Hypothalamus (tissue), 51 donors: ENCODE measurements around the gene SBF1.

ENCODE experiments used
- DNase-seq, 51 donors: peaks; one replicate each; lab custom pipeline; 2025; lab: John Stamatoyannopoulos, UW

The SBF1 gene

DNA sequence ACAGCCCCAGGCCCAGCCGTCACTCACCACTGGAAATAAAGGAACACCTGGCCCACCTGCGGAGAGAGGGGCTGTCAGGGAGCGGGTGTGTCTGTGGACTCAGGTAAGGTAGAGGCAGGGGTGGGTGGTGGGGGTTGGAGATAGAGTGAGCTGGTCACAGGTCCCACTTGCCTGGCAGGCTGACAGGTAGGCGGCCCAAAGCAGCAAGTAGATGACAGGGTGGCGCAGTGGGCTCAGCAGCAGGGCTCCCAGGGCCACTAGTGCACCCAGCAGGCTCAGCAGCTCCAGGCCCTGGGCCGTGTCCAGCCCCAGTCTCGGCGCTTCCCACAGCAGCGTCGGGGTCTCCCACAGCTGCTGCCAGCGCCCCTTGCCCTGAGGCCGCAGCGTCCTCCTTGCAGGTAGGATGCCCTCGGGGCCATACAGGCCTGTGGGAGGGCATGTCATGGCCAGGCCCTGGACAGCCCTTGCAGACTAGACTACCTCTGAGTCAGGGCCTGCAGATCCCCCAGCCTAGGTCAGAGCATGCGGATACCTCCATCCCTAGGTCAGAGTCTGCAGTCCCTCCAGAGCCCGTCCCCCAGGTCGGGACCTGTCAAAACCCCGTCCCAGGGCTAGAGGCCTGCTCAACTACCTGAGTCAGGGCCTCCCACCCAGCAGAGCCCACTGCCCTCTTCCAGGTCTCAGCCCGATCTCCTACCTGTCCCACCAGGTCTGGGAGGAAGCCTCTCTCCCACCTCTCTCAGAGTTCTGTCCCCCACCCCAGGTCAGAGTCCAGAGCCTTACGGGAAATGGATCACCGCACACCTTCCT, 32.0 kb upstream of the SBF1 start:
- DNase-seq: no peak

DNA sequence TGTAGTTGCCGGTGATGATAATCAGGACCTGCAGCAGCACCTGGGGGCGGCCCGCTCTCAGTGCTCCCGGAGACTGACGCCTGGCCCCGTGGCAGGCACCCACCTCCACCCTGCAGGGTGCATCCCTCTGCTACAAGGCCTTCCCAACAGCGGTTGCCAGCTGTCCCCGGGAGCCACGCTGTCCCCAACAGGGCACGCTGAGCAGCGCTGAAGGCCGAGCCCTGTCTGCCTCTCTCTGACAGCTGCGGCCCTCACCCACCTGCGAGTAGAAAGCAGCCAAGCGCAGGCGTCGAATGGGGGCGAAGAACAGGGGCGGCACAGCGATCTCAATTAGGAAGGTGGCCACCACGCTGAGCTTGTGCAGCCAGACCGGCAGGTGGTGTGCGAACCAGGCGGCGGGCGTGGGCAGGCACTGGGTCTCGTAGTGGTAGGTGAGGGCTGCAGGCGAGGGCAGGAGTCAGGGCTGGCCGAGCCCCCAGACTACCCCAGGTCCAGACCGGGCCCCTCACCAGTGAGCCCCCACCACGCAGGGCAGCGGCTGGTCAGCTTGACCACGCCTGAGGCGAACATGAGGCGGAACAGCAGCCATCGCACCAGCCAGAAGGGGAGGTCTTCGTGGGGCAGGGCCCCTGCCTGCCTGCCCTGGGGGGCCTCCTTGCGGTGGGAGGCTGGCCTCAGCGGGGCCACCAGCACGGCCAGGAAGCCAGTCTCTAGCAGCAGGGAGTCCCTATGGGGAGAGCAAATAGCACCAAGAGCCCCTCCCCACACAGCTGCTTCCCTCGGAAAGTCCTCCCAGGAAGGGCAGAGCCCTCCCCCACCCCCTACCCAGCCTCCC, 31.2 kb upstream of the SBF1 start:
- DNase-seq: no peak

DNA sequence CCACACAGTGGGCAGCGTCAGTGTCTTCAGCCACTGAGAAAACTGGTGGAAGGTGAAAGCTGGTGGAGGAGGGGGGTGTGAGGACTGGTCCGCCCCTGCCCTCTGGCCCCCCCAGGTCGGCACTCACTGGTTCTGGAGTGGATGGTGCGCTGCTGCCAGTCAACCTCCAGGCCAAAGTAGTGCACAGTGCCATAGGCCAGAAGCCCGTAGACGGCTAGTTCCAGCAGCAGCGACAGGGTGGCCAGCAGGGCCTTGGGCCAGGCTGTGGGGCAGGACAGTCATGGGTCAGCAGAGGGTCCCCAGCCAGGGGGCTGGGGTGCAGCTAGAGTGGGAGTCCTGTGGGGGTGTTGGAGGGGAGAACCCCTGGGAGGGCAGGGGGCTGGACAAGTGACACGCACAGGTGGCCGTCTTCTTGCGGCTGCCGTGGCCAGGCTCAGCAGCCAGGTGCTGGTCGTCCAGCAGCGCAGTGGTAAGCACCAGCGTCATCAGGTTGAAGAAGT, 30.5 kb upstream of the SBF1 start:
- DNase-seq: no peak

DNA sequence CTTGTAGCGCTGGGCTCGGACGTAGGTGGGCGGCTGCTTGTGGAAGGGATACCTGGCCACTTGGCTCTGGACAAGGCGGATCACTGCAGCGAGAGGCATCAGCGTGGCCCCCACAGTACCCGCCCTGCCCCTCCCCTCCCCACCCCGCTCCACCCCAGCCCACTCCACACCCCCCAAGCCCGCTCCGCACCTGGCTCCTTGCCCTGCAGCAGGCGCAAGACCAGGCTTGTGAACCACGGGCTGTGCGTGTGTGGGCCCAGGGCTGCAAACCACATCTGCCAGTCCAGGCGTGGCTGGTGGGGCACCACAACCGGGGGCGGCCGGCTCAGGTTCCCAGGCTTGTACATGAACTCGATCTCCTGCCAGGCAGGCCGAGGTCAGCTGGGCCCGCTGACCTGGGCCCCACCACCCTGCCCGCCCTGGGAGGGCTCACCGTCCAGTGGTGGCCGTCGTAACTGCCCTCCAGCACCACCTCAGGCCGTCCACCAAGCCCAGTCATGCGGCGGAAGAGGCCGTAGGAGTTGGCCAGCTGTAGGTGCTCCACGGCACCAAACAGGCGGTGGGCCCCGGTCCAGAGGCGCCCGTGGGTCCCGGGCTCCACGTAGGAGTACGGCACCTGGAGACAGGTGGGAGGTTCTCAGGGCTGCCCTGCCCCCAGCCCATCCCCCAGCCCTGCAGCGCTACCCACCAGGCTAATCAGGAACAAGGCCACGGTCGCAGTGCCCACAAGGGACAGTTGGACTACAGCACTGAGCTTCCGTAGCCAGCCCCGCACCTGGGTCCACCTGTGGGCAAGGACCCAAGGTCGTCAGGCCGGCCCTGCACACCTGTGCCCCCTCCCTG, 29.8 kb upstream of the SBF1 start:
- no peak for DNase-seq

DNA sequence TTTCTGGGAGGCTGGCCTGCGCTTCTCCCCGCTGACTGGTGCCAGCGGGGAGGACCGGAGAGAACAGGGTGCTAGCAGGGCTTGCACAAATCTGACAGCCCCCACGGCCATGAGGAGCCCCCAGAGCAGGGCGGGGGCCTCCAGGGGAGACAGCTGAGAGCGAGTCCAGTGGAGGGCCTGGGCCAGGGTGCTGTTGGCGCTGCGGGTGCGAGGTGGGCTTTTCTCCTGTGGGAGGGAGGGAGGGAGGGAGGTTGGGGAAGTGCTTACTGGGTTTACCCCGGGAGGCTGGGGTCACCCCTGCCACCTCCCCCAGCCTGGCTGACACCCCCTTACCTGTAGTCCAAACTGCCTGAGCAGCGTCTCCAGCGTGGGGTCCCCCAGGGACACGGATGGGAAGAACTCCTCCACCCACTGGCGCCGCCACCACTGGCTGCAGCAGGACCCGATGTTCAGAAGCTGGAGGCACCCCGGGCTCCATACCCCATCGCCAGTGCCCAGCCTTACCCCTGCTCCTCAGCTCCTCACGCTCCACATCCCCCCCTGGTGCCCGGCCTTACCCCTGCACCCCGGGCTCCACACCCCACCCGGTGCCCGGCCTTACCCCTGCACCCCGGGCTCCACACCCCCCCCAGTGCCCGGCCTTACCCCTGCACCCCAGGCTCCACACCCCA, 28.8 kb upstream of the SBF1 start:
- DNase-seq: no peak

DNA sequence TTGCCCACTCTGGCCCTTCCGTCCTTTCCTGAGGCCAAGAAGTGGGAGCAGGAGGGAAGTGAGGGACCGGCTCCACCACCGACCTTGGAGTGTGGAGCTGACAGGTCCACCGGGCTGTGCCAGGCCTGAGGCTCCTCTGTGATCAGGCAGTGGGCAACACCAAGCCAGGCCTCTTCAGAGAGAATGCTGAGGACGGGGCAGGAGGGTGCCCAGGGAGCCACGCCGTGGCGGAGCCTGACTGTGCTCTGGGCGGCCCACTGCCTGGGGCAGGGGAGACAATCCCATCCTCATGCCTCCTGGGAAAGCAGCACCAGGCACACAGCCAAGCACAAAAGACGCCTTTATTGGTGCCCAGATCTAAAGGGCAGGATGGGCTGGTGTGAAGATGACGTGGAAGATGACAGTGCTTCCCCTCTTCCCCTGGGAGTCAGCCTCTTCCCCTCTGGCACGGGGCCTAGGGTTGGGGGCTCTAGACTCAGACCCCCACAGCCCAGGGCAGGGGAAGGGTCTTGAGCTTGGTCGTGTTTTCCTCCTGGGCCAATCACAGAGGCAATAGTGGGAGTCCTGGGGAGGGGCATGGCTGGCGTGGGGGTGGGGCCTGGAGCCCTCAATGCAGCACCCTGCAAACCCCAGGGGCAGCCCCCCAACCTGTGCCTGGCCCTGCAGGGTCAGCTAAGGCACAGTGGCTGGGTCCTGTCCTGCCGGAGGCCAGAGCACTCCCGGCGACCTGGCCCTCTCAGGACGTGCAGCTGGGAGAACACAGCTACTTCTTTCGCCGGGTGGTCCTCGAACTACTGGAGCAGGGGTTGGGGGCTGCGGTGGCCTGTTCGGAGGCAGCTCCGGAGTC, 28.0 kb upstream of the SBF1 start:
- DNase-seq: no peak

DNA sequence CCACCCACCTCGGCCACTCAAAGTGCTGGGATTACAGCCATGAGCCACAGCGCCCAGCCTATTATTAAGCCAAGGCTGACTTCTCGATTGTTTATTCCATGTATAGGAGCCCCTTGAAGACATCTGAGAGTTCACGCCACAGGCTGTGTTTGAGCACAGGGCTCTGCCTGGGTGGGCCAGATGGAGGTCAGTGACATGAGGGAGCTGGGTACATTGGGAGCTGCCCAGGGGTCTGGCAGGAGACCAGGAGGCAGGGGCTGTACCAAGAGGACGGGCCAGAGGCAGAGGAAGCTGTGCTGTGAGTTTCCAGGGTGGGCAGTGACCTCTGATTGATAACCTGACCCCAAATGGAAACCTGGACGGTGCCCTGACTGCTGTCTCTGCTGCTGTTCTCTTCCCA, 27.3 kb upstream of the SBF1 start:
- DNase-seq: no peak

DNA sequence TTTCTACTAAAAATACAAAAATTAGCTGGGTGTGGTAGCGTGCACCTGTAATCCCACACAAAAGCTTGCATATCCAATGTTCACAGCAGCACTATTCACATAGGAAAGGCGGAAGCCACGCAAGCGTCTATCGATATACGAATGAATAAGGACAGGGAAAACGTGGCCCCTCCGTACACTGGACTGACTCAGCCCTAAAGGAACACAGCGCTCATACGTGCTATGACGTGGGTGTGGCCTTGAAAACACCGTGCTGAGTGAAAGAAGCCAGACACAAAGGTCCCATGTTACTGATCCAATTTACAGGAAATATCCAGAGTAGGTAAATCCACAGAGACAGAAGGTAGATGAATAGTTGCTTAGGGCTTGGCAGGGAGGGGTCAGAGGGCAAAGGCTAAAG, 25.6 kb upstream of the SBF1 start:
- no peak for DNase-seq

DNA sequence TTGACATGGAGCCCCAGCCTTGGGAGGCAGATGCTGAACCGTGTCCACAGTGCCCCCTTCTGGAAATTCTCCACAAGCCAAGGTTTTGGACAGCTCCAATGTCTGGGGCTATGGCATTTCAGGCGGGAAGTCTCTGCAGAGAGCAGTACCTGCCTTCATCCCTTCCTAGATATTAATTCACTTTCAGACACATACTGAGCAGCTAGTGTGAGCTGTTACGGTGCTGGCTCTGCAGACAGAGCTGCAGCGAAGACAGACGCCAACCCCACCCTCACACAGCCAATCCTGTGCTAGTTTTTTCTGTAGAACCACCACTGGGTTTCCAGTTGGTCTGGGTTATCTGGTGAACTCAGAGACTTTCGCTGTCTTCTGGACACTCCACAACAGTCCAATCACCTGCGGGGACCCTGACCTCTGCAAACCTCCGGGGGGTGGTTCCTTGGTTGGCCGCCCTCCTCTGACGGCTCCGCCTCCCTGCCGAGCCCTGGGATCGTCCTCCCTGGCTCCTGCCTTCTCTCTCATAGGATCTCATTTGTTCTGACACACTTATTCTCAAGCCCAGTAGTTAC, 23.6 kb upstream of the SBF1 start:
- DNase-seq: peak in 32 of 51 donors; percentile 8 to 65 (median 33)

DNA sequence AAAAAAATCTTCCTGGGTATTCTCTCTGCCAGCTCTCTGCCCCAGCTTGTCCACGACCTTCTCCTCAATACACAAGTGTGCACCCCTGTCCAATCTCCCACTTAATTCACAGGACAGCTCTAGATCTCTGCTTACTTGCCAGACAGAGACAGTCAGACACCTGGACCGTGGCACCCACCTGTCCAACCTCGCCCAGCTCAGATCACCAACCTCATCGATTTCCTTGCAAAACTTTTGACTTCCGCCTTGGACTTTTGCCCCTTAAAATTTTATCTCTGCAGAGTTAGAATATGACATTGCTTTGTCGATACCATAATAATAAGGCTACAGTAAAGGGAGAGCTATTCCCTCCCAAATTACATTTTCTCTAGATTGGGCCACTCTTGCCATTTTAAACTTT, 22.3 kb upstream of the SBF1 start:
- DNase-seq: no peak

DNA sequence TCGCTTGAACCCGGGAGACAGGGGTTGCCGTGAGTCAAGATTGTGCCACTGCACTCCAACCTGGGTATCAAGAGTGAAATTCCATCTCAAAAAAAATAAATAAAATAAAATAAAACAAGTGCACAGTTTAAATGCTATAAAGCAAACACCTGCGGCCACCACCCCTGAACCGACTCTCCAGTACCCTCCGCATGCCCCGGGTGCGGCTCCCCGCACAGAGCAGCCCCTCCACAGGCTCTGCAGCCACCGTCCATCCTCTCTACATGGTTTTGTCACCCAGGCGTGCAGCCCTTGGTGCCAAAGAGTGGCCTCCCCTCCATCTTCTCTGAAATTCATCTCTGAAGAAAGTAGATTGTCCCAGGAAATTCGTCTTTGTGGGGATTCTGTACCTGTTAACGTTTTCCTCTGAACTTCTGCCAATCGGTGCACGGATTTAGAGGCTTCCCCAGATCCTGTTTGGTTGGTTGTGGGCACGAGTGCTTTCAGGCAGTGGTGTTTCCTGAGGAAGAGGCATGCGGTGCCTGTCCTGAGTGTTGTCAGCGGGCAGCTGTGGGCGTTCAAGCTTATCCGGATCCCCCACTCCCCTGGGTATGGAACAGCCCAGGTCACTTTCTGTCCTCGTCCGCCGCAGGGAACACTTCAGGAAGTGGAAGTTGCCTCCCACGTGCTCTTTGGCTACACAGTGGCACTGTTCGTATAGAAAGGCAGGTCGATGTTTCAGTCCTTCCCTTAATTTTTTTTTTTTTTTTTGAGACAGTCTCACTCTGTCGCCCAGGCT, 15.9 kb upstream of the SBF1 start:
- no peak for DNase-seq

DNA sequence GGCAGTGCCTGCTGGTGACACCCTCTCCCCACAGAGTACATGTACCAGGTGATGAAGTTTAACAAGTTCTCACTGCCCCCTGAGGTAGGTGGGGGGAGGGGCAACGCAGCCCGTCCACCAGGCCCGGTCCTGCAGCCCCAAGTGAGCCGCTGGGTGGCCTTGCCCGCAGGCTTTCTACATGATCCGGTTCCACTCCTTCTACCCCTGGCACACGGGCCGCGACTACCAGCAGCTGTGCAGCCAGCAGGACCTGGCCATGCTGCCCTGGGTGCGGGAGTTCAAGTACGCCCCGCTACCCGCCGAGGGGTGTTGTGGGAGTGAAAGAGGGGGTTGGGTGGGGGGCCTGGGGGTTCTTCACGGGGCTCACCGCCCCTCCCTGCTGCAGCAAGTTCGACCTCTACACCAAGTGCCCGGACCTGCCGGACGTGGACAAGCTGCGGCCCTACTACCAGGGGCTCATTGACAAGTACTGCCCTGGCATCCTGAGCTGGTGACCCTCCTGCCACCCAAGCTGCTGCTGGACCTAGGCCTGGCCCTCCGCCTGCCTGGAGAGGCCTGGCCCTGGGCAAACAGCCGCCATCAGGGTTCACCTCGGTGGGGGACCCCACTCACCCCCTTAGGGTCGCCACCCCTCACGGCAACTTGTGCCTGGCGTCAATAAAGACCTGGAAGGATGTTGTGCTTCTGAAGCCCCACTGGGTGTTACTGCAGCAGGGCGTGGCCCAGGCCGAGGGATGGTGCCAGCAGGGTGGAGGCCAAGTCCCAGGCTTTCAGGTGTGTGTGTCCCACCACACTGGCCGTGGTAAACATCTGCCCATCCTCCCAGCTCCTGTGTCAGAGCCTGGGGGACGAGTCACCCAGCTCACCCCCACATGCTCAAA, 14.8 kb upstream of the SBF1 start:
- DNase-seq: no peak

DNA sequence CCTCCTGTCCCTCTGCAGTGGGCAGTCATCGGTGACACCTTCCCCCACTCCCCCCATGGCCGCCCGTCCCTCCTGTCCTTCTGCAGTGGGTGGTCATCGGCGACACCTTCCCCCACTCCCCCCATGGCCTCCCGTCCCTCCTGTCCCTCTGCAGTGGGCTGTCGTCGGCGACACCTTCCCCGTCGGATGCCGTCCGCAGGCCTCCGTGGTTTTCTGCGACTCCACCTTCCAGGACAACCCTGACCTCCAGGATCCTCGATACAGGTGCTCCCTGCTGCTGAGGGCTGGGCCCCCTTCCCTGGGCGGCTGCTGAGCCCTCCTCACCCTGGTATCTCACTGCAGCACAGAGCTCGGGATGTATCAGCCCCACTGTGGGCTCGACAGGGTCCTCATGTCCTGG, 14.1 kb upstream of the SBF1 start:
- no peak for DNase-seq

DNA sequence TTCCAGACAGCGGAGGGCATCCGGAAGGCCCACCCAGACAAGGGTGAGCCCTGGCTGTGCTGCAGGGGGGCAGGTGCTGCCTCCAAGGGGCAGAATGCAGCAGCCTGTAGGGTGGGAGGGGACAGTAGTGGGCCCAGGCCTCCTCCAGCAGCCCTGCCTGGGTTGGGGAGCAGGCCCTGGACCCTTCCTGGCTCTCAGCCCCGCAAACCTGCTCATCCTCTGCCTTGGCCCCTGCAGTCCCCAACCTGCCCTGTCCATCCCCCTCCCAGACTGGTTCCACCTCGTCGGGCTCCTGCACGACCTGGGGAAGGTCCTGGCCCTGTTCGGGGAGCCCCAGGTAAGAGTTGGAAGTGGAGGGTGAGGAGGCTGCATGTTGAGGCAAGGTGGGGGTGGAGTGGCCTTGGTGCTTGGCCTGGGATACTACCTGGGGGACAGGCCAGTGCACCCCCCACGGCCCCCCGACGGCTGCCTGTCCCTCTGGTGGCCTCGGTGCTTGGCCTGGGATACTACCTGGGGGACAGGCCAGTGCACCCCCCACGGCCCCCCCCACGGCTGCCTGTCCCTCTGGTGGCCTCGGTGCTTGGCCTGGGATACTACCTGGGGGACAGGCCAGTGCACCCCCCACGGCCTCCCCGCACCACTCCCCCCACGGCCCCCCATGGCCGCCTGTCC, 13.3 kb upstream of the SBF1 start:
- no peak for DNase-seq

DNA sequence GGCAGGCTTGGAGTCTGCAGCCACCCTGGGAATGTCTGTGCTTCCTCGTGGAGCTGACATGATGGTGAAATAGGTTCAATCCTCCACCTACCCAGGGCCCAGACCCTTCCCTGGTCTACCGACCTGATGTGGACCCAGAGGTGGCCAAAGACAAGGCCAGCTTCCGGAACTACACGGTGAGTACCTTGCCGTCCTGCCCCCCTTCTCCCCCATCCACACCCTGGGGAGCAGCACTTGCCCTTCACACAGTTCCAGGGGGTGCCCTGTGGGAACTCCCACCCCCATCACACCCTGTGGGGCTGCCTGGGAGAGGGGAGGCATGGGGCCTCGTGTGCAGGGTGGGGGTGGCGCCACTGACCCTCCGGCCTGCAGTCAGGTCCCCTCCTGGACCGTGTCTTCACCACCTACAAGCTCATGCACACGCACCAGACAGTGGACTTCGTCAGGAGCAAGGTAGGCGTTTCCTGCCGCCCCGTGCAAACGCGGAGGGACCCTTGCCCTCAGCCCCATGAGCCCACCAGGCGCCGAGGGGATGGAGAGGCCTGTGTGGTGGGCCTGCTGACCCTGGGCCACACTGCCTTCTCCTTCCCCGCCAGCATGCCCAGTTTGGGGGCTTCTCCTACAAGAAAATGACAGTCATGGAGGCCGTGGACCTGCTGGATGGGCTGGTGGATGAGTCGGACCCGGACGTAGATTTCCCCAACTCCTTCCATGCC, 12.6 kb upstream of the SBF1 start:
- DNase-seq: no peak
